Measurements from ENCODE around the gene RTEL1.
"Not testable (repeated sequence)": the region's sequence is repeated elsewhere in the genome, so short reads cannot be mapped to it uniquely, and the experiment has no call there.

Gene RTEL1, protein sequence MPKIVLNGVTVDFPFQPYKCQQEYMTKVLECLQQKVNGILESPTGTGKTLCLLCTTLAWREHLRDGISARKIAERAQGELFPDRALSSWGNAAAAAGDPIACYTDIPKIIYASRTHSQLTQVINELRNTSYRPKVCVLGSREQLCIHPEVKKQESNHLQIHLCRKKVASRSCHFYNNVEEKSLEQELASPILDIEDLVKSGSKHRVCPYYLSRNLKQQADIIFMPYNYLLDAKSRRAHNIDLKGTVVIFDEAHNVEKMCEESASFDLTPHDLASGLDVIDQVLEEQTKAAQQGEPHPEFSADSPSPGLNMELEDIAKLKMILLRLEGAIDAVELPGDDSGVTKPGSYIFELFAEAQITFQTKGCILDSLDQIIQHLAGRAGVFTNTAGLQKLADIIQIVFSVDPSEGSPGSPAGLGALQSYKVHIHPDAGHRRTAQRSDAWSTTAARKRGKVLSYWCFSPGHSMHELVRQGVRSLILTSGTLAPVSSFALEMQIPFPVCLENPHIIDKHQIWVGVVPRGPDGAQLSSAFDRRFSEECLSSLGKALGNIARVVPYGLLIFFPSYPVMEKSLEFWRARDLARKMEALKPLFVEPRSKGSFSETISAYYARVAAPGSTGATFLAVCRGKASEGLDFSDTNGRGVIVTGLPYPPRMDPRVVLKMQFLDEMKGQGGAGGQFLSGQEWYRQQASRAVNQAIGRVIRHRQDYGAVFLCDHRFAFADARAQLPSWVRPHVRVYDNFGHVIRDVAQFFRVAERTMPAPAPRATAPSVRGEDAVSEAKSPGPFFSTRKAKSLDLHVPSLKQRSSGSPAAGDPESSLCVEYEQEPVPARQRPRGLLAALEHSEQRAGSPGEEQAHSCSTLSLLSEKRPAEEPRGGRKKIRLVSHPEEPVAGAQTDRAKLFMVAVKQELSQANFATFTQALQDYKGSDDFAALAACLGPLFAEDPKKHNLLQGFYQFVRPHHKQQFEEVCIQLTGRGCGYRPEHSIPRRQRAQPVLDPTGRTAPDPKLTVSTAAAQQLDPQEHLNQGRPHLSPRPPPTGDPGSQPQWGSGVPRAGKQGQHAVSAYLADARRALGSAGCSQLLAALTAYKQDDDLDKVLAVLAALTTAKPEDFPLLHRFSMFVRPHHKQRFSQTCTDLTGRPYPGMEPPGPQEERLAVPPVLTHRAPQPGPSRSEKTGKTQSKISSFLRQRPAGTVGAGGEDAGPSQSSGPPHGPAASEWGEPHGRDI (N-terminal part only)

DNA sequence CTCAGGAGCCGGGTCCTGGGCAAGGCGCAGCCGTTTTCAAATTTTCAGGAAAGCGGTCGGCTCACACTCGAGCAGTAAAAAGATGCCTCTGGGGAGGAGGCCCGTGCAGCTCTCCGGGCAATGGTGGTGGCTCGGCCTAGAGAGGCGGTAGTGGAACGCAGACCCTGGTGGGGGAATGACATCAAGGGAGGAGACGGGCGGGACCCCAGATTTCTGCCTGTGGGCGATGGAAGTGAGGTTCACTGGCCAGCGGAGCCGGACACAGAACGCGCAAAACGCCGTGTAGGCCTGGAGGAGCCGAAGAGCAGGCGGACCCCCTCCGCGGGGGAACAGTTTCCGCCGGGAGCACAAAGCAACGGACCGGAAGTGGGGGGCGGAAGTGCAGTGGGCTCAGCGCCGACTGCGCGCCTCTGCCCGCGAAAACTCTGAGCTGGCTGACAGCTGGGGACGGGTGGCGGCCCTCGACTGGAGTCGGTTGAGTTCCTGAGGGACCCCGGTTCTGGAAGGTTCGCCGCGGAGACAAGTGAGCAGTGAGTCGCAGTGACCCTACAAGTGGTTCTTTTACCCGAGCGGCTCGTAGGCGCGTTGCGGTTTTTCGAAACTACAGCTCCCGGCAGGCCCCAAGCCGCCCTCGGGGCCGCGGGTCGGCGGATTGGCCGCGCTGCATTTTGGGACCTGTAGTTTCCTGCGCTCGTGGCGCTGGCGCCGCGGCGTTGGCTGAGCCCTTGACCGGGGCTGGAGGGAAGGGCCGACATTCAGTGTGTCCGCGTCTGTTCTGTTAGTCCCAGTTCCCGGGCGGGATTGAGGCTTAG, at the start of gene RTEL1:
Gene RTEL1 (plus strand): TSS at position 376 of the 812 bp plus-strand sequence. CDS start 1,091 bp downstream, outside the sequence.
- DNase-seq: peak; percentile 95 to 96
- TF ChIP-seq POLR2A (IDR thresholded peaks at IDR 0.05; ENCODE audit: low read length): peak; percentile 81
- no peak for TF ChIP-seq GATA1 (IDR thresholded peaks at IDR 0.05; ENCODE audit: low read depth, low read length)

DNA sequence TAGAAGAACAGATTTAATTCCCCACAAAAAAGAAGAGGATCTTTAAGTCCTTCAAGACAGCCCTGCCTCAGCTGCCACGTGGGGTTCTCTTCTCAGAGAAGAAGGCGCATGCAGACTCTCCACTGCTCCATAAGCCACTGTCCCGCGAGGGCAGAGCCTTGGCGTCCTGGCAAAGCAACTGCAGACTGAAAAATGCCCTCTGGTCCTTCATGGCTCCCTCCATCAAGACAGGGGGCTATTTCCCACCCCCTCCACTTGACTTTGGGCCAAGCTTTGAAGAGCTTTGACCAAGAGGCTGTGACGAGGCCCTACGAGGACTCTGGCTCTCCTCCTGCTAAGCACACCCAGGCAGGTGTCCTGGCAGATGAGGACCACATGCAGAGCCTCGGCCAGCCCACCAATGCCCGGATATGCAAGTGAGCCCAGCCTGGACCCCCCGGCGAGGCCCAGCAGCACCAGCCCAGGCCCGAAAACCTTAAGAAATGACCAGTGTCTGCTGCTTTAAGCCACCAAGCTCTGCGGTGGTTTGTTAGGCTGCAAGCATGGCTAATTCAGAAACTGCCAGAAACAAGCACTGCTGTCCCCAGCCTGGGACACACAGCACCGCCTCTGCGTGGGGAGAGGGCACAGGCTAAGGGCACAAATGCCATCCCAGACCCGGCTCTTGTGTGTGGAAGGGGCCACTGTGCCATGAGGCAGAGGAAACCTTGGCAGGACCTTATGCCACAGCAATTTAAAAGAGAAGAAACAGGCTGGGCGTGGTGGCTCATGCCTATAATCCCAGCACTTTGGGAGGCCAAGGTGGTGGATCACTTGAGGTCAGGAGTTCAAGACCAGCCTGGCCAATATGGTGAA, 47.3 kb upstream of the RTEL1 start:
- TF ChIP-seq POLR2A (IDR thresholded peaks at IDR 0.05; ENCODE audit: low read length) (no peak), GATA1 (IDR thresholded peaks at IDR 0.05; ENCODE audit: low read depth, low read length) (no peak)
- no peak for DNase-seq

DNA sequence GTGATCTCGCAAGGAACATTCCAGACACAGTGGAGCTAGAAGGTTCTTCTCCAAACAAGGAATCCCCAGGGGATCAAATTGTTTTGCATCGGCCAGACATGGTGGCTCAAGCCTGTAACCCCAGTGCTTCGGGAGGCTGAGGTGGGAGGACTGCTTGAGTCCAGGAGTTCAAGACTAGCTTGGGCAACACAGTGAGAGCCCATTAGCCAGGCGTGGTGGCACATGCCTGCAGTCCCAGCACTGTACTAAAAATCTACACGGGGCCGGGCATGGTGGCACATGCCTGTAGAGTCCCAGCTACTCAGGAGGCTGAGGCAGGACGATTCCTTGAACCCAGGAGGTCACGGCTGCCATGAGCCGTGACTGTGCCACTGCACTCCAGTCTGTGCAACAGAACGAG, 46.5 kb upstream of the RTEL1 start:
- no peak for DNase-seq

DNA sequence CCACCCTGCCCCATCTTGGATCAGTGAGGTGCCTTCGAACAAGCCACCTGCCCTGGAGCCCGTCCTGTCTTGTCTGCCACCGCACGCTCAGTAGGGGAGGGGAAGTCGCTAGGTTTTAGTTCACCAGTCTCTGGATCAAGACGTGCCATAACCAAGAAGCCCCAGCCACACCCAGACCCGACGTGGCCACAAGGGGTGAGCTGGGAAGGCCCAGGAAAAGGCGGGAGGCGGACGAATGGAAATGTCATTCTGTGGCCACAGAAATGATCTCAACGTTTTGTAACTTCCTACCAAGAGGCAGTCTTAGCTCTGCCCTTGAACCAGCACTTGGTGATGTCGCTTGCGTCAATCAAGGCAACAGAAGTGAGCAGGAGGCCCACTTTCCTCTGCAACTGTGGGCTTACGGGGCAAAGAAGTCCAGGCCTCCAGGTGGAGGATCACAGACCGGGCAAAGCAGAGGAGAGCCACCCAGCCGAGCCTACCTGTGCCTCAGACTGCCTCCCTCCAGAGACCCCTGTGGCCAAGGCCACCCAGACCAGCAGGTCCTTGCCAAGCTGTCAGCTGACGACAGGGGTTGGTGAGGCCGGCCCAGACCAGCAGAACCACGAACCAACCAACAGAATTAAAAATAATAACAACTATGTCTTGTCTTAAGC, 45.7 kb upstream of the RTEL1 start:
- TF ChIP-seq POLR2A (IDR thresholded peaks at IDR 0.05; ENCODE audit: low read length) (no peak), GATA1 (IDR thresholded peaks at IDR 0.05; ENCODE audit: low read depth, low read length) (no peak)
- DNase-seq: no peak

More for the DNA sequence above, 46.5 kb upstream of the RTEL1 start:
- TF ChIP-seq POLR2A (IDR thresholded peaks at IDR 0.05; ENCODE audit: low read length) (no peak), GATA1 (IDR thresholded peaks at IDR 0.05; ENCODE audit: low read depth, low read length) (no peak)

DNA sequence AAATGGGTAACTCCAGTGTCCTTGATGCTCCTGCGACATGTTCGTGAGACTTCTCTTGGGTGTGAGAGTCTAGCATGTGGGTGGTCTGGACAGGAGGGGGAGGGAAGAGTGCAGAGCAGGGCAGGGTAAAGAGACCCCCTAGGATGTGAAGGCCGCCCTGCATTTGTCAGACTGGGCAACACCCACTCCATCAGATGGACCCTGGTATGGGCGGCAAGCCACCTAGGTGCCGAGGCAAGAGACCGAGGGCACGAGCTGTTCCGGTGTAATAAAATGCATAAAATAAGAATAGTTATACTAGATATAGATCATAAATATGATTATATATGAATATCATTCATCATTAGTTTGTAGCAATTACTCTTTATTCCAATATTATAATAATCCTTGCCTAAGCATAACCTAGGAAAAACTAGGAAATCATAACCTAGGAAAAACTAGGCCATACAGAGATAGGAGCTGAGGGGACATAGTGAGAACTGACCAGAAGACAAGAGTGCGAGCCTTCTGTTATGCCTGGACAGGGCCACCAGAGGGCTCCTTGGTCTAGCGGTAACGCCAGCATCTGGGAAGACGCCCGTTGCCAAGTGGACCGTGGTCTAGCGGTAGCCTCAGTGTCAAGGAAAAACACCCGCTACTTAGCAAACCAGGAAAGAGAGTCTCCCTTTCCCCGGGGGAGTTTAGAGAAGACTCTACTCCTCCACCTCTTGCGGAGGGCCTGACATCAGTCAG, 44.1 kb upstream of the RTEL1 start:
- not testable (repeated sequence) for DNase-seq

DNA sequence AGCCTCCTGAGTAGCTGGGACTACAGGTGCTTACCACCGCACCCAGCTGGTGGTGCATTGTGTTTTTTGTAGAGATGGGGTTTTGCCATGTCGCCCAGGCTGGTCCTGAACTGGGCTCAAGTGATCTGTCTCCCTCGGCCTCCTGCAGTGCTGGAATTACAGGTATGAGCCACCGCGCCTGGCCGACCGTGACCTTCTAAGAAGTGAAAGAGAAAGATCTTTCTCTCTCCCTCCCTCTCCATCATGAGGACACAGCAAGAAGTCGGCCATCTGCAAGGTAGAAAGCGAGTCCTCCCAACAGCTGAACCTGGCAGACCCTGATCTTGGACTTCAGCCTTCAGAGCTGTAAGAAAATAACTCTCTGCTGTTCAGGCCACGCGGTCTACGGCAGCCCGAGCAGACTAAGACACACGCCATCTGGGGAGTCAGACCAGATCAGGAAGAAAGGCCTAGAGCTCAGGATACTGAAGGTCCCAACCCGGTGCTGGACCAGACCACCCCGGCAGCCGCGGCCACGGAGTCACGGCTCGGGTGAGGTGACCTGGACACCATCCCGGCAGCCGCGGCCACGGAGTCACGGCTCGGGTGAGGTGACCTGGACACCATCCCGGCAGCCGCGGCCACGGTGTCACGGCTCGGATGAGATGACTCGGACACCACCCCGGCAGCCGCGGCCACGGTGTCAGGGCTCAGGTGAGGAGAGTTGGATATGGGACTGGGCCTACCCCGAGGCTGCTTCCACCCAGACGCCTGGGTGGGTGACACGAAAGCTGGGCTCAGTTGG, 40.8 kb upstream of the RTEL1 start:
- DNase-seq: no peak
- TF ChIP-seq POLR2A (IDR thresholded peaks at IDR 0.05; ENCODE audit: low read length) (no peak), GATA1 (IDR thresholded peaks at IDR 0.05; ENCODE audit: low read depth, low read length) (no peak)

DNA sequence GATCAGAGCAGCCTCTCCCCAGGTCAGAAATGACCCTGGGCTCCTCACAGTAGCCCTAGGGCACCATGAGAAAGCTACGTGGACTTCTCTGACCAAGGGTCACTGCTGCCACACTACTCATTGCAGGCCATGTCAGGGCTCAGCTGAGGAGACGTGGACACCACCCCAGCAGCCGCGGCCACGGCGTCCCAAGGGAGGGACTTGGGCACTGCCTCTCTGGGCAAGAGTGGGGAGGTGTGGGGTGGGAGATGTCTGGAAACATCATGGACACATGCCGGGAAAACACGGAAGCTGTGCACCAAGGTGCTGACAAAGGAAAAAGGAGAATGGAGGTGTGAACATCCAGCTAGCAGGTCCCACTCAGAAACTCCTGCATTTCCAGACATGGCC, 40.2 kb upstream of the RTEL1 start:
- TF ChIP-seq GATA1 (IDR thresholded peaks at IDR 0.05; ENCODE audit: low read depth, low read length) (no peak), POLR2A (IDR thresholded peaks at IDR 0.05; ENCODE audit: low read length) (no peak)
- no peak for DNase-seq

DNA sequence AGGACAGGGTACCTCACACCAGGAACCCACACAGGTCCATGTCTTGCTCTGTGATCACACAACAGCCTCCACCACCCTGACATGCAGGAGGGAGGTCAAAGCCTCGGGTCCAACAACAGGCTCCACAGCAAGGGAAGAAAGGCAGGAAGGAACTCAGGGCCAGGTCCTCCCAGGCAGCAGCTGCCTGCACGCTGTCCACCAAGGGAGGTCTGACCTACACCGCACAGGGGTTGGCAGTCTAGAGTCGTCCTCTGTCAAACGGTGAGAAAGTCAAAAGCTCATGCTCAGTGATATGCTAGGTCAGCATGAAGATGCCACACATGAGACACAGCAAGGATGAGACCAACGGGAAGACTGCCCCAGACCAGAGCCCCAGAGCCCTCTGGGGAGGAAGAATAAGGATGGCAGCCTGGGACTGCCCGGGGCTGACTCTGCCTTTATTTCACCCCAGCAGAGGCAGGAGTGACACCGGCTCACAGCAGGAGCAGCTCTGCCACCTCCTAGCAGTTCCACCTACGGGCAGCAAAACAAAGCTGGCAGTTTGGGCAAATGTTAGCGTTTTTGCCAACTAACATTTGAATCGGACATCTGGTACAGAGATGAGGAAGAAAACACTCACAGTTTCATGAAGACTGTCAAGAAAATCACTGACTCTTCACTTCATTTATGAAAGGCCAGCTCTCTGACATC, 39.7 kb upstream of the RTEL1 start:
- TF ChIP-seq POLR2A (IDR thresholded peaks at IDR 0.05; ENCODE audit: low read length): no peak
- no peak for TF ChIP-seq GATA1 (IDR thresholded peaks at IDR 0.05; ENCODE audit: low read depth, low read length)
- DNase-seq: no peak

DNA sequence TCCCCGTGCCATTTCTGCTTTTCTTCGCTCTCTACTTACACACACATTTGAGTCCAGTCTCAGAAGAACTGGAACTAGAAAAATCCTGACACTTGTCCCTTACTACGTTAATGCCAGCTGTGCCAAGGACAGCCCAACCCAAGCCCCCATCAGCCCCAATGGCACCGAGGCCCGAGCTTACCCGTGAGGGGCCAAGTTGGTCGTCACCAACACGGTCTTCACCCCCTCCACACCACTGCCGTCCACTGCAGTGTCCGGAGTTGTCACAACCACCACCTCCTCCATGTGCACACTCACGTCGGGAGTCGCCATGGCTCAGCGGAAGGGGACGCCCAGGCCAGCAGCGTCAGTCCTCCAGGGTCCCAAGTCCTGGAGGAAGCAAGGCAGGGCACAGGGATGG, 39.0 kb upstream of the RTEL1 start:
- TF ChIP-seq GATA1 (IDR thresholded peaks at IDR 0.05; ENCODE audit: low read depth, low read length) (no peak), POLR2A (IDR thresholded peaks at IDR 0.05; ENCODE audit: low read length) (no peak)
- DNase-seq: no peak

DNA sequence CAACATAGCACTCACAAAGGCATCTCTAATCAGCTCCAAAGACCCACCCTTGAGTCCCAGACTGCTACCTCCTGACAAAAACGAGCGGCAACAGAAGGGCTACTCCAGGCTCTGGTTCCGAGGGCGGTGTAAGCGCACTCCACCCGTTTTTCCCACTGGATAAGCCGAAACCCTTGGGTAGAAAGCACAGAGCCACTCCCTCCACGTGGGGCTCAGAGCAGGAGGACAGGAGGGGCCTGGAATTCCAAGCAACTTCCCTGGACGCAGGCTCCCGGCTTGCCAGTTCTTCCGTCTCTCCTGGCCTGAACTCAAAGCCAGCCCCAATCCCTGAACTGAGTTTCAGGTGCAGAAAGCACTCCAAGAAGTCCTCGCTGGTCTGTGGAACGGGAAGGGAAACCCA, 38.6 kb upstream of the RTEL1 start:
- DNase-seq: no peak
- no peak for TF ChIP-seq GATA1 (IDR thresholded peaks at IDR 0.05; ENCODE audit: low read depth, low read length)
- TF ChIP-seq POLR2A (IDR thresholded peaks at IDR 0.05; ENCODE audit: low read length): no peak

Measured in erythroblast (primary cell).